Endothelial cell (in vitro differentiated cells): ENCODE measurements around the gene RAD51B. TPM values are rescaled to one million over a fixed set of nuclear protein-coding genes. Genes with fewer than 3 reads are reported as not detected.
A peak's percentile ranks its signal among the peaks of the same experiment; 100 is the strongest.

Source experiments
- DNase-seq: peaks from one replicate; pipeline ENCODE4 v3.0.0; 2021; ENCODE audit warnings: low spot score
- H3K27ac Mint-ChIP-seq: one replicate; pipeline ENCODE4 v1.8.0; 2021; ENCODE audit warnings: mixed read lengths, inconsistent platforms; ENCODE audit not compliant: unreplicated experiment
- H3K27me3 Mint-ChIP-seq: one replicate; pipeline ENCODE4 v1.8.0; 2021; ENCODE audit warnings: mild to moderate bottlenecking, moderate library complexity, mixed read lengths, inconsistent platforms; ENCODE audit not compliant: unreplicated experiment
- H3K36me3 Mint-ChIP-seq: one replicate; pipeline ENCODE4 v1.8.0; 2021; ENCODE audit warnings: mild to moderate bottlenecking, low read depth, mixed read lengths, inconsistent platforms; ENCODE audit not compliant: unreplicated experiment
- H3K4me1 Mint-ChIP-seq: one replicate; pipeline ENCODE4 v1.8.0; 2021; ENCODE audit warnings: mild to moderate bottlenecking, mixed read lengths, inconsistent platforms; ENCODE audit not compliant: unreplicated experiment
- H3K4me3 Mint-ChIP-seq: one replicate; pipeline ENCODE4 v1.8.0; 2021; ENCODE audit warnings: mild to moderate bottlenecking, mixed read lengths, inconsistent platforms; ENCODE audit not compliant: unreplicated experiment
- H3K9me3 Mint-ChIP-seq: one replicate; pipeline ENCODE4 v1.8.0; 2021; ENCODE audit warnings: mixed read lengths, inconsistent platforms; ENCODE audit not compliant: unreplicated experiment
- total RNA-seq: library from RNA; stranded (reverse); fragmentation: NEBNext Ultra II Directional; extraction: Animal tissue kit (Norgen Biotek cat#: 25700); gene quantifications from one replicate; pipeline ENCODE4 v1.2.1, GENCODE V29; 2021; ENCODE audit not compliant: unreplicated experiment
- TF ChIP-seq, protein P1 (sequence below): fragments of 200-600 bp; sonication (generic); IDR thresholded peaks from one replicate; pipeline ENCODE4 v1.5.0; 2021; ENCODE audit warnings: antibody characterized with exemption; ENCODE audit not compliant: unreplicated experiment

Gene RAD51B
- total RNA-seq, 1 donor from 2014 or later, result 23.5 TPM

- TF ChIP-seq, protein P1, sequence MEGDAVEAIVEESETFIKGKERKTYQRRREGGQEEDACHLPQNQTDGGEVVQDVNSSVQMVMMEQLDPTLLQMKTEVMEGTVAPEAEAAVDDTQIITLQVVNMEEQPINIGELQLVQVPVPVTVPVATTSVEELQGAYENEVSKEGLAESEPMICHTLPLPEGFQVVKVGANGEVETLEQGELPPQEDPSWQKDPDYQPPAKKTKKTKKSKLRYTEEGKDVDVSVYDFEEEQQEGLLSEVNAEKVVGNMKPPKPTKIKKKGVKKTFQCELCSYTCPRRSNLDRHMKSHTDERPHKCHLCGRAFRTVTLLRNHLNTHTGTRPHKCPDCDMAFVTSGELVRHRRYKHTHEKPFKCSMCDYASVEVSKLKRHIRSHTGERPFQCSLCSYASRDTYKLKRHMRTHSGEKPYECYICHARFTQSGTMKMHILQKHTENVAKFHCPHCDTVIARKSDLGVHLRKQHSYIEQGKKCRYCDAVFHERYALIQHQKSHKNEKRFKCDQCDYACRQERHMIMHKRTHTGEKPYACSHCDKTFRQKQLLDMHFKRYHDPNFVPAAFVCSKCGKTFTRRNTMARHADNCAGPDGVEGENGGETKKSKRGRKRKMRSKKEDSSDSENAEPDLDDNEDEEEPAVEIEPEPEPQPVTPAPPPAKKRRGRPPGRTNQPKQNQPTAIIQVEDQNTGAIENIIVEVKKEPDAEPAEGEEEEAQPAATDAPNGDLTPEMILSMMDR, result no peak
- Mint-ChIP-seq H3K36me3 (peaks cover 8% of the 10 kb centered on the region), H3K4me3 (no peak overlapping the region), H3K4me1 (peaks cover 29% of the 10 kb centered on the region), H3K27ac (peak overlapping the region; percentile 96), H3K9me3 (no peaks in the 10 kb centered on the region), H3K27me3 (no peaks in the 10 kb centered on the region)
- DNase-seq, result peak; percentile 28
Observed at GRCh38 chr14:68458840-68459469, 639.4 kb downstream of the RAD51B start.

GRCh38 chr14:68459480-68460136, 640.0 kb downstream of the RAD51B start:
- TF ChIP-seq, protein P1, result no peak
- DNase-seq, result no peak
- Mint-ChIP-seq H3K4me3 (no peak overlapping the region), H3K36me3 (peaks cover 6% of the 10 kb centered on the region), H3K4me1 (peaks cover 29% of the 10 kb centered on the region), H3K9me3 (no peaks in the 10 kb centered on the region), H3K27me3 (no peaks in the 10 kb centered on the region), H3K27ac (peak overlapping the region; percentile 96)

DNA sequence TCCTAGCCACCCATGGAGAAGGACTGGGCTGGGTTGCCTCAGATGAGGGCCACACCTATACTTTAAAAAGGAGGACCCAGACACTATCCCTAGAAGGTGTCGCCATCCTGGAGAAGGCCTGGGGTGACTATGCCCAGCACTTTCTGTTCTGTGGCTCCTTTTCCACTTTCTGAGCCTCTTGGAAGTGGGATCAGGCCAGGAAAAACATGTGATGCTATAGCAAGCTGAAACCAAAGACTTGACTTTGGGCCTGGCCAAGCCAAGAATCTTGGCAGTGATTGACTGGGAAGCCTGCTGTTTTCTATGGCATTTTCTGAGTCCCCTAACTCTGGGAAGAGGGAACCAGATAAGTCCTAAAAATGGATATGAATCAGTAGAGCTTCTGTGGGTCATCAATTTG, 641.0 kb downstream of the RAD51B start:
- no peak overlapping the region for H3K27ac Mint-ChIP-seq
- H3K9me3 Mint-ChIP-seq, result no peaks in the 10 kb centered on the region
- H3K27me3 Mint-ChIP-seq, result no peaks in the 10 kb centered on the region
- DNase-seq, result no peak
- no peak overlapping the region for H3K4me3 Mint-ChIP-seq
- H3K36me3 Mint-ChIP-seq, result no peaks in the 10 kb centered on the region
- TF ChIP-seq, protein P1, result no peak
- H3K4me1 Mint-ChIP-seq, result peaks cover 32% of the 10 kb centered on the region

DNA sequence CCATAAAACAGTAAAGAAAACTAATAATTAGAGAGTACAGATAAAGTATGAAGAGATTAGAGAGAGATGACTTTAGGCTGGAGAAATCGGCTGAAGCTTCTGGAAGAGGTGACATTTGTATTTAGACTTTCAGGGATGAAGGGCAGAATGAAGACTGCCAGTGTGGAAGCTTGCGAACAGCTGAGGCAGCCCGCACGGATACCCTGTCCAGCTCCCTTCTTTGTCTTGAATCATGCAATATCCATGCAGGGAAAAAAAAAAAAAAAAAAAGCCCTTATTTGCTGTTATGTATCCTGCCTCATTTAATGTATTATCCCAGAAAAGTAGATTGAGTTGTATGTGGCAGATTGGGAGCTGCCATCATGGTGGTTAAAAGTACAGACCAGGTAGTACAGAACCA, 641.5 kb downstream of the RAD51B start:
- TF ChIP-seq, protein P1, result no peak
- no peak overlapping the region for H3K27ac Mint-ChIP-seq
- no peaks in the 10 kb centered on the region for H3K9me3 Mint-ChIP-seq
- H3K27me3 Mint-ChIP-seq, result no peaks in the 10 kb centered on the region
- no peaks in the 10 kb centered on the region for H3K36me3 Mint-ChIP-seq
- peaks cover 33% of the 10 kb centered on the region for H3K4me1 Mint-ChIP-seq
- DNase-seq, result no peak
- no peak overlapping the region for H3K4me3 Mint-ChIP-seq

DNA sequence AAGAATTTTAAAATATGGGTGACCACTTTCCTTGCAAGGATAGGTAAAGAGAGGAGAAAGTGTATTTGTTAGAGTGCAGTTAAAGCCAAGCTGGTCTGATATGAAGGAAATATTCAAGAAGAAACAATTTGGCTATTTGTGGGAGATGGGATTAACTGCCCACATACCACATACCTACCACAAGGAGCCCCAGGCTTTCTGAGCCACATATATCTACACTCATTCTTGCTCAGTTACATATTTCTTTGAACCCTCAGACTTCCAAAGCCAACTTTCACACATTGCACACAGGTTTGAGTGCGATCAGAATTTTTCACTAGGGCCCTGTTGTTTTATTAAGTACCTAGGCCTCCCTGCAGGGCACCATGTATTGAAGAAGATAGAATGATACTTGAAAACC, 643.1 kb downstream of the RAD51B start:
- no peak for DNase-seq
- no peak overlapping the region for H3K27ac Mint-ChIP-seq
- peaks cover 36% of the 10 kb centered on the region for H3K4me1 Mint-ChIP-seq
- H3K9me3 Mint-ChIP-seq, result no peaks in the 10 kb centered on the region
- TF ChIP-seq, protein P1, result no peak
- no peak overlapping the region for H3K4me3 Mint-ChIP-seq
- H3K27me3 Mint-ChIP-seq, result no peaks in the 10 kb centered on the region
- H3K36me3 Mint-ChIP-seq, result no peaks in the 10 kb centered on the region
